Prostate gland (tissue), 2 donors: ENCODE measurements around the gene FARS2.

Source experiments
- CTCF ChIP-seq, 4 experiments: fragments of 200-600 bp in 2 of 4; fragments of 450-650 bp in 2 of 4; sonication (generic) in 2 of 4; IDR thresholded peaks; 1 replicate in 3 of 4; 2 replicates in 1 of 4; pipeline ENCODE4 v1.5.1; 2016 to 2019; ENCODE audit warnings: antibody characterized with exemption in 4 of 4, mild to moderate bottlenecking in 2 of 4, moderate library complexity in 2 of 4
- POLR2A ChIP-seq: fragments of 450-650 bp; IDR thresholded peaks from one replicate; pipeline ENCODE4 v1.6.1; 2016; ENCODE audit warnings: antibody characterized with exemption, mild to moderate bottlenecking

- no peak for TF ChIP-seq CTCF (IDR thresholded peaks at IDR 0.05)
- TF ChIP-seq POLR2A, result no peak
Measured at GRCh38 chr6:5747379-5747778, 486.1 kb downstream of the FARS2 start.
